HepG2 (cell line): ENCODE results near the gene SPECC1L. TPM values are rescaled to one million over a fixed set of nuclear protein-coding genes. Genes with fewer than 3 reads are reported as not detected.

Experiments
- ATAC-seq: fragments of 200-7000 bp; cut with Tn5 transposase; 3 replicates; pipeline ENCODE4 v1.9.1; 2020; ENCODE audit warnings: mild to moderate bottlenecking, moderate library complexity
- Bru-seq: library from RNA; stranded (reverse); fragments of 400-500 nt; gene quantifications from one replicate; lab custom pipeline; 2021; lab: Mats Ljungman, UMichigan
- BruChase-seq, 2 experiments: library from RNA; stranded (reverse); fragments of 400-500 nt; gene quantifications; one replicate each; lab custom pipeline; 2021; lab: Mats Ljungman, UMichigan
- BruUV-seq: library from RNA; stranded (reverse); fragments of 400-500 nt; replicated peaks from 2 replicates; lab custom pipeline; 2021; lab: Mats Ljungman, UMichigan
- CTCF ChIA-PET: fragments of 300-600 bp; formaldehyde crosslinking; extraction: SDS; loops from one replicate; lab custom pipeline; 2021; ENCODE audit warnings: low total read pairs, inconsistent platforms, low intra/inter-chr PET ratio; lab: Yijun Ruan, JAX
- POLR2A ChIA-PET: fragments of 350-600 bp; sonication (Branson Sonifier 250); formaldehyde crosslinking; loops from one replicate; lab custom pipeline; 2020; ENCODE audit warnings: antibody characterized with exemption, inconsistent platforms; lab: Yijun Ruan, JAX
- DNase-seq: peaks from one replicate; pipeline ENCODE4 v3.0.0-alpha.2; 2015; ENCODE audit warnings: low spot score
- FAIRE-seq: peaks from 3 replicates; lab custom pipeline; 2011; peaks lifted over from hg19 to GRCh38; lab: Jason Lieb, UNC
- H2AFZ ChIP-seq: one replicate; pipeline ENCODE4 v1.6.1; 2011; ENCODE audit warnings: low read length, inconsistent platforms
- H3K27ac ChIP-seq: fragments of 300-600 bp; 3 replicates; pipeline ENCODE4 v1.8.0; 2011; ENCODE audit warnings: mixed run types, mild to moderate bottlenecking, mixed read lengths, low read length, inconsistent platforms; ENCODE audit not compliant: insufficient read depth; ENCODE audit errors: extremely low read length
- H3K27me3 ChIP-seq, 2 experiments: fragments of 200-600 bp in 1 of 2; 2 replicates in 1 of 2; 3 replicates in 1 of 2; pipeline versions ENCODE4 v1.6.0 to v1.8.0; 2011; ENCODE audit warnings: low read length in 2 of 2, mild to moderate bottlenecking in 2 of 2, moderate library complexity in 2 of 2, inconsistent platforms in 1 of 2; ENCODE audit not compliant: insufficient read depth in 2 of 2, control insufficient read depth in 1 of 2
- H3K36me3 ChIP-seq, 2 experiments: fragments of 200-600 bp in 1 of 2; replicated peaks in 1 of 2; 2 replicates in 1 of 2; 3 replicates in 1 of 2; pipeline versions ENCODE4 v1.5.1 to v1.8.0; 2011; ENCODE audit warnings: low read length in 2 of 2, inconsistent platforms in 1 of 2; ENCODE audit not compliant: insufficient read depth in 2 of 2, control insufficient read depth in 1 of 2
- H3K4me1 ChIP-seq: 2 replicates; pipeline ENCODE4 v1.5.1; 2012; ENCODE audit warnings: low read length, inconsistent platforms; ENCODE audit not compliant: insufficient read depth
- H3K4me2 ChIP-seq: 2 replicates; pipeline ENCODE4 v1.6.0; 2011; ENCODE audit warnings: low read depth, low read length, inconsistent platforms
- H3K4me3 ChIP-seq, 3 experiments: fragments of 200-600 bp in 1 of 3; sonication (generic), shearing (Covaris generic) in 1 of 3; replicated peaks in 1 of 3; 2 replicates each; pipeline ENCODE4 v1.5.1; 2011 to 2016; ENCODE audit warnings: low read length in 3 of 3, inconsistent platforms in 2 of 3, low read depth in 2 of 3, mild to moderate bottlenecking in 2 of 3, control low read depth in 1 of 3, mixed read lengths in 1 of 3; ENCODE audit not compliant: insufficient read depth in 1 of 3
- H3K79me2 ChIP-seq: one replicate; pipeline ENCODE4 v1.6.1; 2011; ENCODE audit warnings: low read length, inconsistent platforms; ENCODE audit not compliant: insufficient read depth
- H3K9ac ChIP-seq: 2 replicates; pipeline ENCODE4 v1.6.0; 2011; ENCODE audit warnings: mild to moderate bottlenecking, low read depth, low read length, inconsistent platforms; ENCODE audit not compliant: insufficient read depth
- H3K9me3 ChIP-seq: 2 replicates; pipeline ENCODE4 v1.5.1; 2012; ENCODE audit warnings: mild to moderate bottlenecking, low read length
- H4K20me1 ChIP-seq: 2 replicates; pipeline ENCODE4 v1.6.0; 2011; ENCODE audit warnings: inconsistent platforms, mild to moderate bottlenecking, low read length, moderate library complexity; ENCODE audit not compliant: insufficient read depth
- ARID5B ChIP-seq: IDR thresholded peaks from 2 replicates; pipeline ENCODE4 v1.4.0; 2020; ENCODE audit warnings: mild to moderate bottlenecking, missing genetic modification reagents
- ATF7 ChIP-seq, 2 experiments: fragments of 450-650 bp in 1 of 2; sonication (generic) in 1 of 2; formaldehyde crosslinking in 1 of 2; IDR thresholded peaks; 2 replicates each; pipeline versions ENCODE4 v1.4.0 to v1.6.1; 2016 to 2020; ENCODE audit warnings: antibody characterized with exemption in 1 of 2, mild to moderate bottlenecking in 1 of 2, missing genetic modification reagents in 1 of 2
- CAMTA2 ChIP-seq: sonication (generic); formaldehyde crosslinking; IDR thresholded peaks from 2 replicates; pipeline ENCODE4 v1.4.0; 2020; ENCODE audit warnings: mild to moderate bottlenecking, missing genetic modification reagents, borderline replicate concordance
- KDM2A ChIP-seq: sonication (generic); formaldehyde crosslinking; IDR thresholded peaks from 2 replicates; pipeline ENCODE4 v1.4.0; 2020; ENCODE audit warnings: low read depth, missing genetic modification reagents, borderline replicate concordance
- KLF16 ChIP-seq, 2 experiments: sonication (generic) in 1 of 2; formaldehyde crosslinking in 1 of 2; IDR thresholded peaks; 2 replicates each; pipeline versions ENCODE4 v1.6.1 to v1.8.0; 2016 to 2023; ENCODE audit warnings: missing genetic modification reagents in 2 of 2, missing compliant biosample characterization in 1 of 2
- MYC ChIP-seq: sonication (generic); formaldehyde crosslinking; IDR thresholded peaks from 2 replicates; pipeline ENCODE4 v1.9.0; 2021; ENCODE audit warnings: missing genetic modification reagents, borderline replicate concordance
- RFXANK ChIP-seq: IDR thresholded peaks from 2 replicates; pipeline ENCODE4 v1.6.1; 2016
- RFXAP ChIP-seq: sonication (generic); formaldehyde crosslinking; IDR thresholded peaks from 2 replicates; pipeline ENCODE4 v1.4.0; 2020; ENCODE audit warnings: missing genetic modification reagents, borderline replicate concordance
- U2AF2 ChIP-seq: fragments of 200-400 bp; formaldehyde crosslinking; IDR thresholded peaks from 2 replicates; pipeline ENCODE4 v1.6.1; 2017; ENCODE audit warnings: low read depth, mild to moderate bottlenecking, low read length
- YEATS2 ChIP-seq: sonication (generic); formaldehyde crosslinking; IDR thresholded peaks from 2 replicates; pipeline ENCODE4 v1.4.0; 2020; ENCODE audit warnings: missing genetic modification reagents, borderline replicate concordance
- ZFAT ChIP-seq: sonication (generic); formaldehyde crosslinking; conservative IDR thresholded peaks from 2 replicates; pipeline ENCODE4 v1.8.1; 2023; ENCODE audit warnings: missing genetic modification reagents, inconsistent platforms
- ZMAT3 ChIP-seq: sonication (generic); formaldehyde crosslinking; conservative IDR thresholded peaks from 2 replicates; pipeline ENCODE4 v1.7.0; 2021; ENCODE audit warnings: missing genetic modification reagents
- WGBS: methylation state at CpG from one replicate; pipeline ENCODE4 v1.1.6; 2017; ENCODE audit warnings: low lambda C conversion rate; 5-methylcytosine and 5-hydroxymethylcytosine counted together
- in situ Hi-C: cut with HindIII; loops from 2 replicates; pipeline ENCODE4 v1.10.0; 2017; ENCODE audit warnings: low pct_unique_long_range_greater_than_20kb; ENCODE audit not compliant: extremely low pct_ligation_motif_present
- intact Hi-C: fragments of 100-400 bp; cut with micrococcal nuclease; formaldehyde crosslinking; loops from one replicate; pipeline ENCODE4 v1.10.0; 2022; ENCODE audit not compliant: unreplicated experiment
- long read RNA-seq, 2 experiments: library from RNA in 1 of 2; library from polyadenylated mRNA in 1 of 2; stranded (forward) in 1 of 2; unstranded in 1 of 2; transcript quantifications; one replicate each; pipeline ENCODE4 v2.0.0, GENCODE V29; 2019 to 2022
- polyA minus RNA-seq, 3 experiments: library from RNA; depleted of rRNA, polyadenylated mRNA; stranded (reverse); fragments of >200 nt; gene quantifications; 2 replicates each; pipeline ENCODE4 v1.2.3, GENCODE V29; 2011; ENCODE audit warnings: low replicate concordance in 1 of 3
- polyA plus RNA-seq, 8 experiments: library from polyadenylated mRNA; depleted of rRNA in 3 of 8; stranded (reverse) in 7 of 8; unstranded in 1 of 8; fragments of >200 nt; fragmentation: Illumina TruSeq in 4 of 8; extraction: Trizol in 4 of 8; gene quantifications; 2 replicates each; pipeline versions ENCODE4 v1.2.1 to v1.2.3, GENCODE V29; 2011 to 2016; ENCODE audit warnings: low read depth in 4 of 8, missing spikeins in 1 of 8, mixed read lengths in 1 of 8; ENCODE audit not compliant: insufficient read depth in 1 of 8
- total RNA-seq, 5 experiments: library from RNA; depleted of rRNA; stranded (reverse); fragments of >200 nt; fragmentation: Illumina TruSeq; extraction: Trizol; gene quantifications; 2 replicates each; pipeline ENCODE4 v1.2.3, GENCODE V29; 2016; ENCODE audit warnings: low read depth in 1 of 5

Gene SPECC1L
- 30.3 and 40.2 TPM in 2 replicates for total RNA-seq (2016; rRNA removed; fragmentation: Illumina TruSeq; extraction: Trizol)
- total RNA-seq (2016; cell fraction: cytosol; rRNA removed; fragmentation: Illumina TruSeq; extraction: Trizol; ENCODE audit: low read depth): 12.7 and 19.1 TPM in 2 replicates
- total RNA-seq (2016; cell fraction: insoluble cytoplasmic fraction; rRNA removed; fragmentation: Illumina TruSeq; extraction: Trizol): 29.7 and 36.7 TPM in 2 replicates
- total RNA-seq (2016; cell fraction: membrane; rRNA removed; fragmentation: Illumina TruSeq; extraction: Trizol): 23.5 and 24.7 TPM in 2 replicates
- total RNA-seq (2016; cell fraction: nucleus; rRNA removed; fragmentation: Illumina TruSeq; extraction: Trizol): 33.2 and 38.0 TPM in 2 replicates
- polyA plus RNA-seq (2011; rRNA removed): 14.1 and 16.9 TPM in 2 replicates
- polyA plus RNA-seq (2011; cell fraction: cytosol; rRNA removed): 12.5 and 14.6 TPM in 2 replicates
- polyA plus RNA-seq (2011; cell fraction: nucleus; rRNA removed): 19.0 TPM in 2 replicates
- polyA plus RNA-seq (2012): 20.4 and 20.6 TPM in 2 replicates
- 1.7 and 1.8 TPM in 2 replicates for polyA plus RNA-seq (2016; cell fraction: cytosol; fragmentation: Illumina TruSeq; extraction: Trizol; ENCODE audit: low read depth)
- 19.1 and 20.8 TPM in 2 replicates for polyA plus RNA-seq (2016; cell fraction: insoluble cytoplasmic fraction; fragmentation: Illumina TruSeq; extraction: Trizol; ENCODE audit: low read depth)
- polyA plus RNA-seq (2016; cell fraction: membrane; fragmentation: Illumina TruSeq; extraction: Trizol; ENCODE audit: low read depth): 5.1 and 5.2 TPM in 2 replicates
- polyA plus RNA-seq (2016; cell fraction: nucleus; fragmentation: Illumina TruSeq; extraction: Trizol; ENCODE audit: insufficient read depth, low read depth): 22.8 and 26.2 TPM in 2 replicates
- polyA minus RNA-seq (2011; rRNA and poly(A)+ RNA removed; ENCODE audit: low replicate concordance): 22.4 and 26.6 TPM in 2 replicates
- polyA minus RNA-seq (2011; cell fraction: cytosol; rRNA and poly(A)+ RNA removed): 16.9 and 23.3 TPM in 2 replicates
- polyA minus RNA-seq (2011; cell fraction: nucleus; rRNA and poly(A)+ RNA removed): 43.5 and 49.4 TPM in 2 replicates
- percentile 75 among the genes with signal in this experiment for Bru-seq, nascent RNA
- BruChase-seq, experiment 1, labeled RNA remaining after a 6-hour chase: percentile 97 among the genes with signal in this experiment
- BruChase-seq, experiment 2, labeled RNA remaining after a 2-hour chase: percentile 97 among the genes with signal in this experiment
- long read RNA-seq, experiment 1, partial matches to known transcripts: 16 of 20 reads
- long read RNA-seq, experiment 1, other reads (novel, unspliced or antisense): 3 of 20 reads
- long read RNA-seq, experiment 2, full-length matches to known transcripts: 18 of 83 reads
- long read RNA-seq, experiment 2, partial matches to known transcripts: 49 of 83 reads
- long read RNA-seq, experiment 2, other reads (novel, unspliced or antisense): 16 of 83 reads

- Histone ChIP-seq H3K4me1 (peaks cover 66% of the 10 kb centered on the region), H3K79me2 (peaks cover 42% of the 10 kb centered on the region), H4K20me1 (peaks cover 3% of the 10 kb centered on the region; the same call in 1 of the 2 replicates), H3K4me3 (peak within 1 kb of the TSS; percentile 89 to 94 (median 89)), H3K9ac (peak within 1 kb of the TSS; percentile 93), H3K27me3 (no peaks in the 10 kb centered on the region; a peak in 1 of 5 replicates), H3K4me2 (peak within 1 kb of the TSS; percentile 93), H3K36me3 (peaks cover 0 to 3% of the 10 kb centered on the region in 2 experiments; a peak in 1 of 5 replicates), H3K27ac (peak within 1 kb of the TSS; percentile 89), H3K9me3 (no peaks in the 10 kb centered on the region), H2AFZ (peak within 1 kb of the TSS; percentile 72)
- intact Hi-C loops: loop anchor here (10.0 kb wide), 1 partner anchor 234 kb away; no protein-coding TSS in a partner anchor
- in situ Hi-C loops: no loop called here
- ATAC-seq (peak; percentile 96), FAIRE-seq (no peak), DNase-seq (peak; percentile 79)
- ChIA-PET POLR2A (no interaction called here), CTCF (no interaction called here)
- no TSS peak for BruUV-seq
- WGBS: under 1% methylated on average over 13 of the region's 89 CpGs
- TF ChIP-seq U2AF2 (no peak), MYC (CRISPR knock-in tag) (peak; percentile 78; the same call in 1 of the 2 replicates), ZFAT (CRISPR knock-in tag) (0 out of 2 replicates have a peak, but pooled peaks have one; percentile 34), KLF16 (CRISPR knock-in tag; IDR thresholded peaks at IDR 0.05) (peak in 1 of 2 experiments; percentile 95; a peak in 2 of 4 replicates), ATF7 (IDR thresholded peaks at IDR 0.05) (no peak), ATF7 (CRISPR knock-in tag; IDR thresholded peaks at IDR 0.05) (no peak), RFXANK (peak; percentile 74; the same call in 1 of the 2 replicates), YEATS2 (CRISPR knock-in tag) (peak; percentile 77), CAMTA2 (CRISPR knock-in tag) (peak; percentile 71), ARID5B (CRISPR knock-in tag) (peak; percentile 38; the same call in 1 of the 2 replicates), RFXAP (CRISPR knock-in tag) (peak; percentile 73; the same call in 1 of the 2 replicates), KDM2A (CRISPR knock-in tag) (peak; percentile 75), ZMAT3 (CRISPR knock-in tag) (no peak)
These were observed at the start of gene SPECC1L for GRCh38 chr22:24270556-24271385. Gene SPECC1L, plus strand, starts transcription at chr22:24270831. Its CDS starts 31,401 bp downstream, at chr22:24302232.
